Endothelial cell of umbilical vein (primary cell): ENCODE data around the gene VAV2. TPM values are rescaled to one million over a fixed set of nuclear protein-coding genes. Genes with fewer than 3 reads are reported as not detected.

Experiments
- BruUV-seq: library from RNA; stranded (reverse); fragments of 400-500 nt; replicated peaks from 2 replicates; lab custom pipeline; 2021; lab: Mats Ljungman, UMichigan
- CTCF ChIA-PET: fragments of 300-600, 350-600 bp; sonication (Branson Sonifier 250); formaldehyde crosslinking; loops from one replicate; lab custom pipeline; 2021; ENCODE audit warnings: antibody characterized with exemption, inconsistent platforms; lab: Charles Lee
- POLR2A ChIA-PET: fragments of 300-600, 350-600 bp; sonication (Branson Sonifier 250); formaldehyde crosslinking; loops from one replicate; lab custom pipeline; 2021; ENCODE audit warnings: antibody characterized with exemption, inconsistent platforms; lab: Charles Lee
- DNase-seq: peaks from one replicate; pipeline ENCODE4 v3.0.0-alpha.2; 2011; ENCODE audit warnings: low read depth, low spot score
- FAIRE-seq: peaks from 2 replicates; lab custom pipeline; 2011; peaks lifted over from hg19 to GRCh38; lab: Jason Lieb, UNC
- H2AFZ ChIP-seq: 2 replicates; pipeline ENCODE4 v1.6.0; 2012; ENCODE audit warnings: low read depth, low read length, control low read depth, inconsistent platforms
- H3K27ac ChIP-seq: 2 replicates; pipeline ENCODE4 v1.5.1; 2011; ENCODE audit warnings: low read depth, mild to moderate bottlenecking, control low read depth, low read length, moderate library complexity; ENCODE audit not compliant: insufficient read depth
- H3K27me3 ChIP-seq, 2 experiments: 2 replicates each; pipeline versions ENCODE4 v1.6.0 to v1.6.1; 2011; ENCODE audit warnings: low read length in 2 of 2, mixed read lengths in 1 of 2; ENCODE audit not compliant: control insufficient read depth in 2 of 2, insufficient read depth in 2 of 2
- H3K36me3 ChIP-seq, 2 experiments: 2 replicates in 1 of 2; 3 replicates in 1 of 2; pipeline ENCODE4 v1.5.1; 2011; ENCODE audit warnings: low read length in 2 of 2, mild to moderate bottlenecking in 1 of 2, moderate library complexity in 1 of 2; ENCODE audit not compliant: control insufficient read depth in 2 of 2, insufficient read depth in 2 of 2; ENCODE audit errors: extremely low read depth in 1 of 2
- H3K4me1 ChIP-seq: 3 replicates; pipeline ENCODE4 v1.5.1; 2011; ENCODE audit warnings: mild to moderate bottlenecking, low read length; ENCODE audit not compliant: control insufficient read depth, insufficient read depth; ENCODE audit errors: extremely low read depth
- H3K4me2 ChIP-seq: 2 replicates; pipeline ENCODE4 v1.6.1; 2011; ENCODE audit warnings: low read length, control low read depth, mixed read lengths; ENCODE audit not compliant: insufficient read depth
- H3K4me3 ChIP-seq, 3 experiments: fragments of 200-600 bp in 1 of 3; sonication (generic), shearing (Covaris generic) in 1 of 3; replicated peaks in 1 of 3; 2 replicates each; pipeline ENCODE4 v1.5.1; 2011 to 2016; ENCODE audit warnings: control low read depth in 3 of 3, low read length in 3 of 3, mild to moderate bottlenecking in 2 of 3, inconsistent platforms in 1 of 3, low read depth in 1 of 3, moderate library complexity in 1 of 3; ENCODE audit not compliant: insufficient read depth in 1 of 3
- H3K79me2 ChIP-seq: 2 replicates; pipeline ENCODE4 v1.6.0; 2012; ENCODE audit warnings: low read length, inconsistent platforms; ENCODE audit not compliant: control insufficient read depth, insufficient read depth
- H3K9ac ChIP-seq: replicated peaks from 2 replicates; pipeline ENCODE3; 2011; ENCODE audit warnings: low read length, control low read depth; ENCODE audit not compliant: insufficient read depth; ENCODE audit errors: extremely low read depth
- H3K9me1 ChIP-seq: replicated peaks from 3 replicates; pipeline ENCODE4 v1.6.0; 2011; ENCODE audit warnings: mild to moderate bottlenecking, low read length; ENCODE audit not compliant: control insufficient read depth, insufficient read depth; ENCODE audit errors: extremely low read depth
- H3K9me3 ChIP-seq: replicated peaks from 2 replicates; pipeline ENCODE4 v1.5.1; 2012; ENCODE audit warnings: low read length, inconsistent platforms; ENCODE audit not compliant: control insufficient read depth, insufficient read depth
- H4K20me1 ChIP-seq: replicated peaks from 2 replicates; pipeline ENCODE3; 2011; ENCODE audit warnings: mild to moderate bottlenecking, low read length; ENCODE audit not compliant: control insufficient read depth, insufficient read depth; ENCODE audit errors: extremely low read depth
- EZH2 ChIP-seq: IDR thresholded peaks from 2 replicates; pipeline ENCODE4 v1.6.1; 2012; ENCODE audit warnings: borderline replicate concordance, low read depth, mild to moderate bottlenecking, moderate library complexity, low read length, inconsistent platforms; ENCODE audit not compliant: severe bottlenecking
- FOS ChIP-seq: IDR thresholded peaks from 2 replicates; pipeline ENCODE4 v1.6.1; 2011; ENCODE audit warnings: mild to moderate bottlenecking, low read length, moderate library complexity, borderline replicate concordance; ENCODE audit not compliant: insufficient read depth
- GATA2 ChIP-seq: IDR thresholded peaks from 2 replicates; pipeline ENCODE4 v1.7.0; 2011; ENCODE audit warnings: low read depth, mild to moderate bottlenecking, moderate library complexity, mixed read lengths, low read length; ENCODE audit not compliant: insufficient read length, insufficient read depth
- JUN ChIP-seq: IDR thresholded peaks from 2 replicates; pipeline ENCODE4 v1.6.1; 2011; ENCODE audit warnings: borderline replicate concordance, low read depth; ENCODE audit not compliant: insufficient read length, insufficient read depth
- MAX ChIP-seq: IDR thresholded peaks from 2 replicates; pipeline ENCODE4 v1.6.1; 2011; ENCODE audit not compliant: insufficient read depth, insufficient read length
- MYC ChIP-seq: IDR thresholded peaks from one replicate; pipeline ENCODE4 v1.6.1; 2011; ENCODE audit warnings: mild to moderate bottlenecking, low read depth, low read length
- POLR2A ChIP-seq: IDR thresholded peaks from 2 replicates; pipeline ENCODE4 v1.6.1; 2012; ENCODE audit warnings: low read depth, mild to moderate bottlenecking, control low read depth, low read length
- POLR2AphosphoS5 ChIP-seq: IDR thresholded peaks from 2 replicates; pipeline ENCODE4 v1.6.1; 2012; ENCODE audit warnings: low read depth, mild to moderate bottlenecking, control low read depth, low read length, moderate library complexity; ENCODE audit not compliant: insufficient read depth
- dilution Hi-C: fragments of 300-500 bp; cut with MboI; formaldehyde crosslinking; loops from one replicate; pipeline ENCODE4 v1.15.0; 2019; ENCODE audit warnings: low sequenced_read_pairs; ENCODE audit not compliant: extremely low pct_ligation_motif_present
- intact Hi-C: fragments of 100-400 bp; cut with micrococcal nuclease; formaldehyde crosslinking; loops from one replicate; pipeline ENCODE4 v1.10.0; 2022
- polyA plus RNA-seq, 4 experiments: library from polyadenylated mRNA; depleted of rRNA in 3 of 4; stranded (reverse) in 3 of 4; unstranded in 1 of 4; fragments of >200 nt; gene quantifications; 2 replicates each; pipeline versions ENCODE4 v1.2.1 to v1.2.3, GENCODE V29; 2011 to 2012; ENCODE audit warnings: missing spikeins in 1 of 4
- total RNA-seq: library from RNA; stranded (reverse); gene quantifications from 2 replicates; pipeline ENCODE4 v1.2.3, GENCODE V29; 2021
- TF ChIP-seq, protein P1 (sequence below), 2 donors: IDR thresholded peaks; 1 replicate in 1 of 2; 2 replicates in 1 of 2; pipeline ENCODE4 v1.5.1; 2011; ENCODE audit warnings: low read length in 2 of 2, mild to moderate bottlenecking in 2 of 2, moderate library complexity in 2 of 2, control low read depth in 1 of 2, inconsistent platforms in 1 of 2, low read depth in 1 of 2; ENCODE audit not compliant: insufficient read depth in 1 of 2; ENCODE audit errors: extremely low read depth in 1 of 2

VAV2 gene
- total and polyA plus RNA-seq, 2 donors (not counting 3 experiments of a cell fraction or from before 2014, with no cell fraction given) = 10.6 to 30.6 TPM

DNA sequence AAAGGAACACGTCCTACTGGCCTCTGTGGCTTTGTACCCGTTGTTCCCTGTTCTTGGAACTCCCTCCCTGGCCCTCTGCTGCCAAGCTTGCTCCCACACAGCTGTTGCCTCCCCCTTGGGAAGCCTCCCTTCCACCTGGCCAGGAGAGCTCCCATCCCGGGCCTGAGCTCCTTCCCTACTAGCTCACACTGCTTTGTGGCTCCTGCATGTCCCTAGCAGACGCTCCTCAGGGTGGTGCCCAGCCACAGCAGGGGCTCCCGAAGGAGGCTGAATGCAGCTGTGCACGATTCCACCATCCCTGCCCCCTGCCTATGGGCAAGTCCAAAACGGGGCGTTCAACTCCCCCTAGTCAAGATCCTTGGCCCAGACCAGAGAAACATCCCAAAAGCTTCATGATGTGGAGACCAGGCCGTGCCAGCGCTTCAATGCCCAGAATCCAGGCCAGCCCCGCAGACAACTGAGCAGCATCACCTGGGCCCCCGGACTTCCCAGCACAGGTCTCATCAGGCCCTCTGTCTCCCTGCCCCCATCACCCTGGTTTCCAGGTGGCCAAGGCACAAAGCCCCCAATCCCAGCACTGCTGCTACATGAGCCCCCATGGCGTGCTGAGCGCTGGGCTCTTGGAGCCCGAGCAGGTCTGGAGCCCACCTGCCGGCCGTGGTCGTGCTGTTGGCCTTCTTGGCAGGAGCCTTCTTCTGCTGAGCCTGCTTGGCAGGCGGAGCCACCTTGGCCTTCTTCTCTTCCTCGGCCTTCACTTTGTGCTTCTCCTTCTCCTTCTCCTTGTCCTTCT lies 47.5 kb upstream of the VAV2 start:
- H3K9ac ChIP-seq = no peak overlapping the region
- FAIRE-seq = no peak
- no peak overlapping the region for H3K4me3 ChIP-seq
- H3K9me3 ChIP-seq = no peaks in the 10 kb centered on the region
- H3K27me3 ChIP-seq = no peaks in the 10 kb centered on the region
- no peaks in the 10 kb centered on the region for H3K79me2 ChIP-seq
- H3K9me1 ChIP-seq = no peaks in the 10 kb centered on the region
- intact Hi-C loops (loop anchor here (10.0 kb wide), 1 partner anchor 345 kb away; no protein-coding TSS in a partner anchor), dilution Hi-C loops (no loop called here)
- BruUV-seq = no TSS peak
- peaks cover 4 to 55% of the 10 kb centered on the region in 2 experiments for H3K36me3 ChIP-seq
- no peak for TF ChIP-seq POLR2AphosphoS5
- TF ChIP-seq MAX = no peak
- TF ChIP-seq POLR2A = no peak
- TF ChIP-seq EZH2 = no peak
- no peak for TF ChIP-seq FOS
- TF ChIP-seq MYC = no peak
- no peak for TF ChIP-seq GATA2
- TF ChIP-seq, protein P1, sequence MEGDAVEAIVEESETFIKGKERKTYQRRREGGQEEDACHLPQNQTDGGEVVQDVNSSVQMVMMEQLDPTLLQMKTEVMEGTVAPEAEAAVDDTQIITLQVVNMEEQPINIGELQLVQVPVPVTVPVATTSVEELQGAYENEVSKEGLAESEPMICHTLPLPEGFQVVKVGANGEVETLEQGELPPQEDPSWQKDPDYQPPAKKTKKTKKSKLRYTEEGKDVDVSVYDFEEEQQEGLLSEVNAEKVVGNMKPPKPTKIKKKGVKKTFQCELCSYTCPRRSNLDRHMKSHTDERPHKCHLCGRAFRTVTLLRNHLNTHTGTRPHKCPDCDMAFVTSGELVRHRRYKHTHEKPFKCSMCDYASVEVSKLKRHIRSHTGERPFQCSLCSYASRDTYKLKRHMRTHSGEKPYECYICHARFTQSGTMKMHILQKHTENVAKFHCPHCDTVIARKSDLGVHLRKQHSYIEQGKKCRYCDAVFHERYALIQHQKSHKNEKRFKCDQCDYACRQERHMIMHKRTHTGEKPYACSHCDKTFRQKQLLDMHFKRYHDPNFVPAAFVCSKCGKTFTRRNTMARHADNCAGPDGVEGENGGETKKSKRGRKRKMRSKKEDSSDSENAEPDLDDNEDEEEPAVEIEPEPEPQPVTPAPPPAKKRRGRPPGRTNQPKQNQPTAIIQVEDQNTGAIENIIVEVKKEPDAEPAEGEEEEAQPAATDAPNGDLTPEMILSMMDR (IDR thresholded peaks at IDR 0.05; ENCODE audit: extremely low read depth in 1 of 2, insufficient read depth in 1 of 2, low read depth in 1 of 2, low read length in 2 of 2) = no peak
- TF ChIP-seq JUN = no peak
- CTCF ChIA-PET = no interaction called here
- no peak overlapping the region for H3K27ac ChIP-seq
- H3K4me2 ChIP-seq = no peak overlapping the region
- H4K20me1 ChIP-seq = no peaks in the 10 kb centered on the region
- no peak for DNase-seq
- no peaks in the 10 kb centered on the region for H3K4me1 ChIP-seq
- POLR2A ChIA-PET = no interaction called here
- H2AFZ ChIP-seq = no peak overlapping the region
